ENCODE data around the gene CADM3.

CADM3 gene

DNA sequence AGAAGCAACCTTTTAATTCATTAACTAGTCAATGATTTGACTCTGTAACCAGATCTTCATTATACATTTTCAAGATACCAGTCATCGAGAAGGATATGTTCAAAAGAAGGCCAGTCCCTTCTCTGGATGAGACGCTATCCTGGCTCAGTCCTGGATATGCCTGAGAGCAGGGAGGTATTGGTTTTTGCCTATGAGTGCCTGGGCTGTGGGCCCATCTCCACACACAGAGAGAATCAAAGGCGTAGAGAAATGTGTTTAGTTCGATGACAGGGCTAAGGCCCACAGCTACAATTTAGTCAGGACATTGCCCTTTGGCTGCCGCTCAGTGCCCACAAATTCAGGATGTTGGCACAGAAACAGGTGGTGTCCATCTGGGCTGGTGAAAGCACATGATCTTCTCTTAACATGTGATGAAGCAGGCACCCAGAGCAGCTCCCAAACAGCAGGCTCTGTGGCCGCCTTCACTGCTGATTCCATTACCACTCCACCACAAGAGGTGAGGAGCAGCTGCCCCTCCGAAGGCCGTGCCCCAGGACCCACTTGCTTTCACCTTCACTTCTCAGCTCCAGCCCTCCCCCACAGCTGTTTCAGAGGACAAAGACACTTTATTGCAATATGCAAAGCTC, 58.0 kb downstream of the CADM3 start:
- DNase-seq (ENCODE audit: low read depth, low spot score): no peak

DNA sequence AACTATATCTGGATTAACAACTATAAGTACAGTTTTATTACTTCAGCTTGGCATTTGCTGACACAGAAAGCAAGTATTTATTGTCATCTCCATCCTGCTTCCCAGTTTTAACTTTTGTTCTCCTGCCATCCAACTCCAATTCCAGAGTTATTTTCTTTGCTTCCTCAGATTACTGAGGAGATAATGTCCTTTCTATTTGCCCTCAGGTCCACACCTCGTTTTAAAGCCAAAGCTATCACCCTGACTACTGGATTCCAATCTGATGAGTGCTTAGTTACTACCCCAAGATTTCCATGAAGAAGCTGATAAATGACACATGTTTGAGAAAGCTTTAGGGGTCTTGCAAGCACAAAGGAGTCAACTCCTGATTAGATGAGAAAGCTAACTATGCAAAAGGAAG, 58.5 kb downstream of the CADM3 start:
- no peak overlapping the region for H3K4me3 ChIP-seq (ENCODE audit: low read length)
- no peak for DNase-seq (ENCODE audit: low read depth, low spot score)

More for the DNA sequence above, 58.0 kb downstream of the CADM3 start:
- H3K4me3 ChIP-seq (ENCODE audit: low read length): no peak overlapping the region

DNA sequence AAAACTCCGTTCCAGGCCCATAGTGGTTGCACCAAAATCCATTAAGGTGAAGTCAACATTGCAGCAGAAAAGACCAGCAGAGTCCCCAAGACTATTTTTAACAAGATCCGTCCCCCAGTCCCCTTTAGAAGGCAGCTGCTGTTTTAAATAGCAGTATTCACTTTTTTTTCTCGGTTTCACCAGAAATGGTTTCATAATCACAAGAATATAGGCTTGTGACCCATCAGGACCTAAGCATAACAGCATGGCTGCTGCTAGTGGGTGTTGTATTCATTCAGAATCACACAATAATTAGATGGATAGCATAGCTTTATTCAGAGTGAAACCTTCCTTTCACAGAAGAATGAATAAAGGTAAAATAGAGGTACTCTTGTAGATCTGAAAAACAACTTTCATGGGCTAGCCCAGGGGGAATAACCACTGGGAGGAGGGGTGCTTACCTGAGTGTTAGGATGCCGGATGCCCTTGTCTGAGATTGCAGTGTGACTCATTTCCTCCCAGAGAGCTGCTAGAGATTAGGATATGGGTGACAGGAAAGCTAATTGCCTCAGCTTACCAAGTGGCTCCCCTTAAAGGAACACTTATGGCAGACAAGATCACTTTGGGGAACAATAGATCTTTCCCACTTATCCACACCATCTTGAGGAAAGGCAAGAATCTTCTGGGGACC, 68.3 kb downstream of the CADM3 start:
- DNase-seq (ENCODE audit: low read depth, low spot score): no peak
- H3K4me3 ChIP-seq (ENCODE audit: low read length): no peak overlapping the region

DNA sequence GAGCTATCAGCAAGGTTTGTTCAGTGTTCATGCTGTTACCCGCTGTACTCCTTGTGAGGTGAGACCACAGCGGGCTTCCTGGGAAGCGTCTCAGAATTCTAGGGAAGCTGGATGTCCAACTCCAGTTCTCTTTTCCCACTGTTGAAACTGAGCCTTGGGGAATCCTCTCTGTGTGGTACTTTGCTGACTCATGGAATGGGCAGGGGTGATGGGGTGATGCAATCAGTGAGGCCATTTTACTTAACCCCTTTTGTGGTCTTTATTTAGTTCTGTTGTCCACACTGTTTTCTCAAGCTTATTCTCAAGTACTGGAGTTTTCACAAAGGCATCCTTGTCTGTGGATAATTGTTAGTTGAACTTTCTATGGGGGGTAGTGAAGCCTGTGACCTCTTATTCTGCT, 75.9 kb downstream of the CADM3 start:
- DNase-seq (ENCODE audit: low read depth, low spot score): no peak
- H3K4me3 ChIP-seq (ENCODE audit: low read length): no peak overlapping the region

DNA sequence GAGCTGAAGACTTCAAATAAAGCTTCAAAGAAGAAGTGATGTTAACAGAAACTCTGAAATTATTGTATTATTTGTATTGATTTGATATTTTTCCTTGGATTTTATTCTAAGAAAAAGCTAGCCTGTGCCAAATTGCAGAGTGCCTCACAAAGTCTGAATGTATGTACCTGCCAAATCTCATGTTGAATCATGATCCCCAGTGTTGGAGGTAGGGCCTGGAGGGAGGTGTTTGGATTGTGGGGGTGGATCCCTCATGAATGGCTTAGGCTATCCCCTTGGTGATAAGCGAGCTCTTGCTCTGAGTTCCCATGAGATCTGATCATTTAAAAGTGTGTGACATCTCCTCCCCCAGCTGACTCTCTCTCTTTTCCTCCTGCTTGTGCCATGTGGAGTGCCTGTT, 76.9 kb downstream of the CADM3 start:
- DNase-seq (ENCODE audit: low read depth, low spot score): no peak
- no peak overlapping the region for H3K4me3 ChIP-seq (ENCODE audit: low read length)

DNA sequence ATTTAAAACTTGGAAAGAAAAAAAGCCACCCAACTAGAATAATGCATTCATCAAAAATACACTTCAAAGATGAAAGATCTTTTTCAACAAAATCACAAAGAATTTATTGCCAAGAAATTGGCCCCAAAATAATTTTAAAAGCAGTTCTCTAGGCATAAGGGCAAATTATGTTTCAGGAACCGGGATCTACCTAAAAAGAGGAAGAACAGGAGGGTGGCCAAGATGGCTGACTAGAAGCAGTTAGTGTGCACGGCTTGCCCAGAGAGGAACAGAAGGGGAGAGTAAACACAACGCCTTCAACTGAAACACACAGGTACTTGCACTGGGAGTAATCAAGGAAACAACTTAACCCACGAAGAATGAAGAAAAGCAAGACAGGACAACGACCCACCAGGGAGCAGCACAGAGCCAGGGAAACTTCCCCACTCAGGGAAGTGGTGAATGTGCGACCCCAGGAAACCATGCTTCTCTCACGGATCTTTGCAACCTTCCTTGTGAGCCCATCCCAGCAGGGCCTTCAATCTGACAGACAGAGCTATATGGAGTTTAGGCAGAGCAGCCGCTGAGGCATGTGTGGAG, 79.3 kb downstream of the CADM3 start:
- no peak for DNase-seq (ENCODE audit: low read depth, low spot score)

More for the DNA sequence above, 79.3 kb downstream of the CADM3 start:
- no peak overlapping the region for H3K4me3 ChIP-seq (ENCODE audit: low read length)

Data from Jurkat, Clone E6-1 (cell line).